GM20000 (cell line): ENCODE results near the gene PARP11.

Experiments
- DNase-seq: peaks from one replicate; pipeline ENCODE4 v3.0.0; 2012; ENCODE audit warnings: low spot score
- TF ChIP-seq, protein P1 (sequence below): IDR thresholded peaks from 2 replicates; pipeline ENCODE4 v1.5.1; 2012; ENCODE audit warnings: mild to moderate bottlenecking, control low read depth; ENCODE audit errors: extremely low read depth, missing control alignments

Gene PARP11

GRCh38 chr12:3809357-3810015 lies 63.7 kb downstream of the PARP11 start:
- TF ChIP-seq, protein P1, sequence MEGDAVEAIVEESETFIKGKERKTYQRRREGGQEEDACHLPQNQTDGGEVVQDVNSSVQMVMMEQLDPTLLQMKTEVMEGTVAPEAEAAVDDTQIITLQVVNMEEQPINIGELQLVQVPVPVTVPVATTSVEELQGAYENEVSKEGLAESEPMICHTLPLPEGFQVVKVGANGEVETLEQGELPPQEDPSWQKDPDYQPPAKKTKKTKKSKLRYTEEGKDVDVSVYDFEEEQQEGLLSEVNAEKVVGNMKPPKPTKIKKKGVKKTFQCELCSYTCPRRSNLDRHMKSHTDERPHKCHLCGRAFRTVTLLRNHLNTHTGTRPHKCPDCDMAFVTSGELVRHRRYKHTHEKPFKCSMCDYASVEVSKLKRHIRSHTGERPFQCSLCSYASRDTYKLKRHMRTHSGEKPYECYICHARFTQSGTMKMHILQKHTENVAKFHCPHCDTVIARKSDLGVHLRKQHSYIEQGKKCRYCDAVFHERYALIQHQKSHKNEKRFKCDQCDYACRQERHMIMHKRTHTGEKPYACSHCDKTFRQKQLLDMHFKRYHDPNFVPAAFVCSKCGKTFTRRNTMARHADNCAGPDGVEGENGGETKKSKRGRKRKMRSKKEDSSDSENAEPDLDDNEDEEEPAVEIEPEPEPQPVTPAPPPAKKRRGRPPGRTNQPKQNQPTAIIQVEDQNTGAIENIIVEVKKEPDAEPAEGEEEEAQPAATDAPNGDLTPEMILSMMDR, result no peak
- no peak for DNase-seq

DNA sequence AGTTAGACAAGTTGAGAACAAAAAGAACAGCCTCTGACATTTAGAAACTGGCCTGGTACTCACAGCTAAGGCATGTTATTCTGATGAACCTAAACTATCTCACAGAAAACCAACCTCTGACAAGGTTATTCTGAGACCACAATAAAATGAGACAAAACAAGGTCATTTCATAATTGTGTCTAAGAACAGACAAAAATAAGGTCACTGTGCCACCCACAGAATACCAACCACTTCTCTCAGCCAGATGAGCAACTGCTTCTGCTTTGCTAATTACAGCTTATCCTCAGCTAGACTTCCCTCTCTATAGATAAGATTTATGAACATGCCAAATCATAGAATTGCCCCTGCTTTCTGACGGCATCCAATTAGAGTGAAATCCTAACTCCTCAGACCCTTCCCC lies 68.1 kb downstream of the PARP11 start:
- TF ChIP-seq, protein P1, result no peak
- DNase-seq, result no peak

- TF ChIP-seq, protein P1, result peak; percentile 90
- DNase-seq, result peak; percentile 65
These were observed 69.2 kb downstream of the PARP11 start for GRCh38 chr12:3803865-3804472.

- no peak for DNase-seq
- TF ChIP-seq, protein P1, result no peak
These were observed 70.5 kb downstream of the PARP11 start for GRCh38 chr12:3802721-3803120.

GRCh38 chr12:3797531-3798048 lies 75.6 kb downstream of the PARP11 start:
- no peak for DNase-seq
- TF ChIP-seq, protein P1, result no peak

DNA sequence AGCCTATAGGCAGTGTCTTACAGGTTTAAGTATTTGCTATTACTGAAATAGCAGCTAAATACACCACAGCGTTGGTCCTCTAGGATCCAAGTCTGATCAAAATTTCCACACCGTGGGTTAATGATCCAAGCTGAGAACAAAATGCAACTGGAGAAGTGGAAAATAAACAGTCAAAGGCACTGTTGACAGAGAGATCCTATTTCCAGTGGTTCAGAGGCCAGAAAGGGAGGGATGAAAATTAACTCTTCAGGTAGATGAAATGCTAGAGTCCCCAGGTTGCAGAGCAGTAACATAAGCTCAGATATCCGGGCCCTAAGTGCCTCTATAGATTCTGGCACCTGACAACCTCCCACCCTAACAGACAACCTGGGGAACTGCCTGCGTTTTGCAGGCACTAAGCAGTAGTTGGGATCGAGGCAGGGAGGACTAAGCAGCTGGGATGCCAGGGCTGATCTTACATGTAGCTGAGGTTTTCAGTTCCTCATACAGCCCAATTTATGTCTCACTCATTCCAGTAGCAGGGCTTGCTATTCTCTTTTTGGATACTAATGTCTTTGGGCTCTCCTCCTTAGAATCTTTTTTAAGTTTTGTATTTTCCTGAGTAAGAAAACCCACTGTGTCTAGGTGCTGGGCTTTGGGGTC lies 77.6 kb downstream of the PARP11 start:
- TF ChIP-seq, protein P1, result no peak
- no peak for DNase-seq

DNA sequence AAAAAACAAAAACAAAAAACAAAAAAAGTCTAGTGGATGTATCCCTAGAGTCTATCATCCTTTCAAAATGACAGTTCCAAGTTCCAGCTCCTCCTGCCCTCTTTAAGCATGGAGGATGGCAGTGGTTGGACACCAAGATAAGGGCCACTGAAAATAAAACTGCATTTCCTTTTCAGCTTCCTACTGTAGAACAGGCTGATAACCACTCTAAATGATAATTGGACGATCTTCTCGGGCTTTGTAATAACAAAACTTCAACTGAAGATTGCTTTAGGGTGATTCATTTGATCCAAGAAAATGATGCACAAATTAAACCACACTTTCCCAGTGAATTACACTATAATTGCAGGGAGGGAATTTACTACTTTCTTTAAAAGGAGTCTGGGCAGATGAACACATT lies 78.1 kb downstream of the PARP11 start:
- TF ChIP-seq, protein P1, result no peak
- DNase-seq, result no peak
